K562 (cell line): ENCODE data around the gene TAF10. TPM values are rescaled to one million over a fixed set of nuclear protein-coding genes. Genes with fewer than 3 reads are reported as not detected.

Experiments
- ATAC-seq: fragments of 200-7000 bp; cut with Tn5 transposase; 3 replicates; pipeline ENCODE4 v1.9.1; 2020; ENCODE audit warnings: moderate library complexity
- BruUV-seq: library from RNA; stranded (reverse); fragments of 400-500 nt; replicated peaks from 2 replicates; lab custom pipeline; 2021; lab: Mats Ljungman, UMichigan
- CTCF ChIA-PET: fragments of 300-600 bp; formaldehyde crosslinking; extraction: SDS; loops from one replicate; lab custom pipeline; 2021; ENCODE audit warnings: low intra/inter-chr PET ratio; lab: Yijun Ruan, JAX
- POLR2A ChIA-PET: fragments of 300-600, 350-650 bp; sonication (Branson Sonifier 250); formaldehyde crosslinking; extraction: SDS; loops from one replicate; lab custom pipeline; 2021; ENCODE audit warnings: antibody characterized with exemption, inconsistent platforms; lab: Yijun Ruan, JAX
- DNase-seq, 4 experiments: peaks; one replicate each; pipeline versions ENCODE4 v3.0.0 to v3.0.0-alpha.2; 2011 to 2018; ENCODE audit warnings: low spot score in 3 of 4, mixed read lengths in 3 of 4; ENCODE audit errors: extremely low read depth in 1 of 4
- FAIRE-seq: peaks from 2 replicates; lab custom pipeline; 2011; peaks lifted over from hg19 to GRCh38; lab: Jason Lieb, UNC
- H2AFZ ChIP-seq: 2 replicates; pipeline ENCODE4 v1.6.0; 2011; ENCODE audit warnings: low read depth, low read length, control low read depth, inconsistent platforms
- H3K27ac ChIP-seq: fragments of 200-600 bp; 3 replicates; pipeline ENCODE4 v1.8.0; 2011; ENCODE audit warnings: low read depth, mild to moderate bottlenecking, control low read depth, inconsistent platforms, low read length, moderate library complexity, mixed read lengths; ENCODE audit errors: extremely low read depth
- H3K27me3 ChIP-seq, 2 experiments: fragments of 300-600 bp in 1 of 2; 2 replicates in 1 of 2; 3 replicates in 1 of 2; pipeline versions ENCODE4 v1.6.0 to v1.8.0; 2011; ENCODE audit warnings: inconsistent platforms in 2 of 2, low read length in 2 of 2, mild to moderate bottlenecking in 1 of 2, mixed read lengths in 1 of 2, moderate library complexity in 1 of 2; ENCODE audit not compliant: control insufficient read depth in 2 of 2, insufficient read depth in 2 of 2
- H3K36me3 ChIP-seq: fragments of 300-600 bp; 3 replicates; pipeline ENCODE4 v1.8.0; 2011; ENCODE audit warnings: mild to moderate bottlenecking, low read length, inconsistent platforms; ENCODE audit not compliant: control insufficient read depth, insufficient read depth
- H3K4me1 ChIP-seq, 2 experiments: fragments of 200-600 bp in 1 of 2; replicated peaks in 1 of 2; 2 replicates in 1 of 2; 3 replicates in 1 of 2; pipeline versions ENCODE4 v1.5.1 to v1.8.0; 2011; ENCODE audit warnings: inconsistent platforms in 2 of 2, low read length in 2 of 2, mild to moderate bottlenecking in 1 of 2, mixed read lengths in 1 of 2, moderate library complexity in 1 of 2; ENCODE audit not compliant: control insufficient read depth in 2 of 2, insufficient read depth in 2 of 2
- H3K4me2 ChIP-seq: 2 replicates; pipeline ENCODE4 v1.6.1; 2011; ENCODE audit warnings: low read length, control low read depth, inconsistent platforms, mixed read lengths; ENCODE audit not compliant: insufficient read depth
- H3K4me3 ChIP-seq: fragments of 200-600 bp; sonication (generic), shearing (Covaris generic); 2 replicates; pipeline ENCODE4 v1.5.1; 2016; ENCODE audit warnings: control low read depth, inconsistent platforms
- H3K79me2 ChIP-seq: fragments of 200-600 bp; 3 replicates; pipeline ENCODE4 v1.8.0; 2011; ENCODE audit warnings: low read length, inconsistent platforms; ENCODE audit not compliant: control insufficient read depth, insufficient read depth
- H3K9ac ChIP-seq, 2 experiments: 2 replicates each; pipeline versions ENCODE4 v1.6.0 to v1.6.1; 2011; ENCODE audit warnings: low read depth in 2 of 2, low read length in 2 of 2, control low read depth in 1 of 2, inconsistent platforms in 1 of 2, mild to moderate bottlenecking in 1 of 2, mixed read lengths in 1 of 2; ENCODE audit not compliant: insufficient read depth in 1 of 2
- H3K9me1 ChIP-seq: one replicate; pipeline ENCODE4 v1.6.0; 2011; ENCODE audit warnings: inconsistent platforms, mild to moderate bottlenecking, low read length, moderate library complexity; ENCODE audit not compliant: control insufficient read depth, insufficient read depth
- H3K9me3 ChIP-seq: replicated peaks from 2 replicates; pipeline ENCODE4 v1.5.1; 2011; ENCODE audit warnings: low read depth, low read length, inconsistent platforms; ENCODE audit not compliant: control insufficient read depth, insufficient read depth
- H4K20me1 ChIP-seq: replicated peaks from 2 replicates; pipeline ENCODE4 v1.6.1; 2011; ENCODE audit warnings: low read length, inconsistent platforms, mixed read lengths; ENCODE audit not compliant: control insufficient read depth, insufficient read depth
- WGBS: fragments of 100-300 bp; shearing (Covaris generic); methylation state at CpG from one replicate; pipeline ENCODE4 v1.1.6; 2016; ENCODE audit warnings: low coverage, mixed read lengths; ENCODE audit not compliant: insufficient coverage; ENCODE audit errors: missing lambda C conversion rate; 5-methylcytosine and 5-hydroxymethylcytosine counted together
- in situ Hi-C: fragments of 300-500 bp; cut with MboI; formaldehyde crosslinking; loops from 4 replicates; pipeline ENCODE4 v1.15.0; 2018; ENCODE audit warnings: inconsistent platforms, mixed read lengths
- intact Hi-C: fragments of 100-400 bp; cut with micrococcal nuclease; formaldehyde crosslinking; loops from 2 replicates; pipeline ENCODE4 v1.14.2; 2022
- polyA plus RNA-seq, 8 experiments: library from polyadenylated mRNA; depleted of rRNA in 4 of 8; stranded (reverse) in 5 of 8; unstranded in 3 of 8; fragments of >200 nt; fragmentation: Nextera tagmentation in 2 of 8; fragmentation: Illumina TruSeq in 1 of 8; extraction: Ambion mirVana in 2 of 8; extraction: Trizol in 1 of 8; gene quantifications; 2 replicates each; pipeline versions ENCODE4 v1.2.1 to v1.2.3, GENCODE V29; 2011 to 2014; ENCODE audit warnings: inconsistent platforms in 1 of 8, missing spikeins in 1 of 8
- total RNA-seq, 7 experiments: library from RNA; depleted of rRNA in 6 of 7; stranded (reverse); fragments of >200 nt in 6 of 7; fragmentation: Illumina TruSeq in 2 of 7; extraction: Trizol in 2 of 7; gene quantifications; 2 replicates each; pipeline versions ENCODE4 v1.2.1 to v1.2.3, GENCODE V29; 2011 to 2021; ENCODE audit warnings: low replicate concordance in 1 of 7
- TF ChIP-seq, protein P1 (sequence below): sonication (generic); formaldehyde crosslinking; IDR thresholded peaks from 2 replicates; pipeline ENCODE4 v1.8.1; 2023; ENCODE audit warnings: mild to moderate bottlenecking, missing genetic modification reagents
- TF ChIP-seq, protein P2 (sequence below): fragments of 450-650 bp; IDR thresholded peaks from 2 replicates; pipeline ENCODE4 v1.6.1; 2017; ENCODE audit warnings: antibody characterized with exemption

TAF10 gene
- total and polyA plus RNA-seq, 9 of the 15 experiments (the other 6 are each of a cell fraction or from before 2014, with no cell fraction given): 19.5 to 197 (median 121) TPM

DNA sequence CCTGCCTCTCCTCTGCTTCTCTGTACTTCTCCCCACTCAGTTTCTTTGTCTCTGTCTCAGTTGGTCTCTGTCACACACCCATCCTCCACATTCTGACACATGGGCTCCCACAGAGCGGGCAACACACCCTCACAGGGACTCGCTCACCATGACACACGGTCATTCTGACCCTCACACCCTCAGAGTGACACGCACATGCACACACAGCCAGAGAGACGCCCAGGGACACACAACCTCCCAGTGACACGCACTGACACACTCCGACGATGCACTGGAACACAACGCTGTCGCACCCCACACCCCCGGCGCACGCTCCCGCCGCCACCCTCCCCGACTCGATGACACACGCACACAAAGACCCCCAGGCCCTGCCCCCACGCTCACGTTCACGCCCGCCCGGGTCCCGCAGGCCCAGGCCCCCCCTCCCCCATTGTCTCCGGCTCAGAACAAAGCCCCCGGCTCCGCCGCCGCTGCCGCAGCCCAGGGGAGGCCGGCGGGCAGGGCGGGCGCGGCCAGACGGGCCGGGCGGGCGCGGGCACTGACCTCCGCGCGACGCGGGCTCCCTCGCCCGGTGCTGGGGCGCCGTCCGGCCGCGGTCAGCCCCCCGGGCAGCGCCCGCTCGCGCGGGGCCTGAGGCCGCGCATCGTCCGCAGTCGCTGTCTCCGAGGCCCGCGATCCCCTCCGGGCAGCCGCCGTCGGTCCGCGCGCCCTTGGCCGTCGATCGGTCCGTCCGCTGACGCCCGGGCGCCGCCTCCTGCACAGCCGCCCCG is 43.2 kb upstream of the TAF10 start:
- Histone ChIP-seq H3K36me3 (no peaks in the 10 kb centered on the region), H3K4me1 (peaks cover 9 to 15% of the 10 kb centered on the region in 2 experiments; a peak in 4 of 5 replicates), H2AFZ (no peak overlapping the region), H3K27me3 (no peaks in the 10 kb centered on the region), H3K4me3 (no peak overlapping the region), H4K20me1 (no peaks in the 10 kb centered on the region), H3K9ac (peak overlapping the region in 1 of 2 experiments; percentile 54; a peak in 1 of 4 replicates), H3K9me1 (no peaks in the 10 kb centered on the region), H3K9me3 (no peaks in the 10 kb centered on the region), H3K4me2 (no peak overlapping the region), H3K79me2 (no peaks in the 10 kb centered on the region), H3K27ac (no peak overlapping the region)
- BruUV-seq: no TSS peak
- TF ChIP-seq, protein P1, sequence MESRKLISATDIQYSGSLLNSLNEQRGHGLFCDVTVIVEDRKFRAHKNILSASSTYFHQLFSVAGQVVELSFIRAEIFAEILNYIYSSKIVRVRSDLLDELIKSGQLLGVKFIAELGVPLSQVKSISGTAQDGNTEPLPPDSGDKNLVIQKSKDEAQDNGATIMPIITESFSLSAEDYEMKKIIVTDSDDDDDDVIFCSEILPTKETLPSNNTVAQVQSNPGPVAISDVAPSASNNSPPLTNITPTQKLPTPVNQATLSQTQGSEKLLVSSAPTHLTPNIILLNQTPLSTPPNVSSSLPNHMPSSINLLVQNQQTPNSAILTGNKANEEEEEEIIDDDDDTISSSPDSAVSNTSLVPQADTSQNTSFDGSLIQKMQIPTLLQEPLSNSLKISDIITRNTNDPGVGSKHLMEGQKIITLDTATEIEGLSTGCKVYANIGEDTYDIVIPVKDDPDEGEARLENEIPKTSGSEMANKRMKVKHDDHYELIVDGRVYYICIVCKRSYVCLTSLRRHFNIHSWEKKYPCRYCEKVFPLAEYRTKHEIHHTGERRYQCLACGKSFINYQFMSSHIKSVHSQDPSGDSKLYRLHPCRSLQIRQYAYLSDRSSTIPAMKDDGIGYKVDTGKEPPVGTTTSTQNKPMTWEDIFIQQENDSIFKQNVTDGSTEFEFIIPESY (CRISPR knock-in tag): peak; percentile 53; the same call in 1 of the 2 replicates
- TF ChIP-seq, protein P2, sequence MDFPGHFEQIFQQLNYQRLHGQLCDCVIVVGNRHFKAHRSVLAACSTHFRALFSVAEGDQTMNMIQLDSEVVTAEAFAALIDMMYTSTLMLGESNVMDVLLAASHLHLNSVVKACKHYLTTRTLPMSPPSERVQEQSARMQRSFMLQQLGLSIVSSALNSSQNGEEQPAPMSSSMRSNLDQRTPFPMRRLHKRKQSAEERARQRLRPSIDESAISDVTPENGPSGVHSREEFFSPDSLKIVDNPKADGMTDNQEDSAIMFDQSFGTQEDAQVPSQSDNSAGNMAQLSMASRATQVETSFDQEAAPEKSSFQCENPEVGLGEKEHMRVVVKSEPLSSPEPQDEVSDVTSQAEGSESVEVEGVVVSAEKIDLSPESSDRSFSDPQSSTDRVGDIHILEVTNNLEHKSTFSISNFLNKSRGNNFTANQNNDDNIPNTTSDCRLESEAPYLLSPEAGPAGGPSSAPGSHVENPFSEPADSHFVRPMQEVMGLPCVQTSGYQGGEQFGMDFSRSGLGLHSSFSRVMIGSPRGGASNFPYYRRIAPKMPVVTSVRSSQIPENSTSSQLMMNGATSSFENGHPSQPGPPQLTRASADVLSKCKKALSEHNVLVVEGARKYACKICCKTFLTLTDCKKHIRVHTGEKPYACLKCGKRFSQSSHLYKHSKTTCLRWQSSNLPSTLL: no peak
- in situ Hi-C loops: no loop called here
- CTCF ChIA-PET: no interaction called here
- ATAC-seq (no peak), FAIRE-seq (no peak), DNase-seq (no peak)
- intact Hi-C loops: no loop called here
- POLR2A ChIA-PET: no interaction called here
- 79% methylated on average over 11 of the region's 84 CpGs for WGBS
